Head of caudate nucleus (tissue), 42 donors: Measurements from ENCODE around the gene NTMT2.

Experiments
- DNase-seq, 42 donors: peaks; one replicate each; pipeline versions ENCODE4 v3.0.0 to v3.0.0-alpha.2; 2020 to 2021; ENCODE audit warnings: mixed read lengths in 7 of 42
- intact Hi-C: fragments of 100-400 bp; cut with DNase I; formaldehyde crosslinking; loops from one replicate; pipeline ENCODE4 v1.15.0; 2022

NTMT2 gene

DNA sequence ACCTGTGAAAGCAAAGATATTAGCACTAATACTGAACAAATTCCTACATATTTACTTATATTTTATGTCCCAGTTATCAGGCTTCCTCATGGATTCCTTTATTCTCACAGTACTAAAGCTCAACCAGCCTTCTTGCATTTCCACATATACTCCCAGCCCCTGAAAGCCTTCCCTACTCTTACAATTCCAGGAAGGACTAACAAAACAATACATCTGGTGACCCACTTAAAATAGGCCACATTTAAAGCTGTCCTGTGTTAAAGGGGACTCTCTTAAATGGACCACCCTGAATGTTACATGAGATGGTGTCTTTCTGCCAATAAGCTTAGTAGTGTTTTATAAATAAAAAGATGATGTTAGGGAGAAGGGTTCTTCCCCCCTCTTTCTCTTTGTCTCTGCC is 54.4 kb downstream of the NTMT2 start:
- intact Hi-C loops = no loop called here
- DNase-seq = no peak

DNA sequence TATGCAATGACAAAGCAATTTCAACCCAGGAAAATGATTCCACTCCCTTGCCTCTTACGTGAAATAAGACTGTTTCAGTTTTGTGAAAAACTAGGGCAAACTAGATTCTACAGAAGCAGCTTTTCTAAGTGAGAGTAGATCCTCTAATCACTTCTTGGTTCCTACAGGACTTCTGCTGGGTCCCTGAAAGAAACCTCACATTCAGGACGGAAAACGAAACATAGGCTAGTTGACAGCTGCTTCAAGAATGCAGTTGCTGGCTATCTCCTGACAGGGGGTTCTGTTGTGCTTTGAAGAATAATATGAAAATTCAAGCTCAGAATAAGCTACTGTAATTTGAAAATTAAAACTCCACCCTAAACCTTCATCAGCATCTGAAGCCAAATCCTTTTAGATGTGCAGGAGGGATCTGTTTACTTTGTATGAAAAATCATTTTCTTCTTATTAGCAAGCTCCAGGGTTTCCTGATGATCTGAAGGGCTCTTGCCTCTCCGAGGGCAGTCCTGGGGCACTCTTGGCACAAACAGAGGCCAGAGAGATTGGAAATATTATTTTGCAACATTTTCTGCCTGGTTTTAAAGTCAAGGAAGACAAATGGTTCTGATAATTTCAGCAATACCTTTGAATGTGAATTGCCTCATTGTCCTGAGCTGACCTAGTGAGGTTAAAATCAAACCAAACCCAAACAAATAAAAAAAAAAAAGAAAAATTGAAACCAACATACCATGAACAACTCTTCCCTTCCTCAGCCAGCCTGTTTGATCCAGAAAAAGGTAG is 55.0 kb downstream of the NTMT2 start:
- intact Hi-C loops = no loop called here
- DNase-seq = no peak

DNA sequence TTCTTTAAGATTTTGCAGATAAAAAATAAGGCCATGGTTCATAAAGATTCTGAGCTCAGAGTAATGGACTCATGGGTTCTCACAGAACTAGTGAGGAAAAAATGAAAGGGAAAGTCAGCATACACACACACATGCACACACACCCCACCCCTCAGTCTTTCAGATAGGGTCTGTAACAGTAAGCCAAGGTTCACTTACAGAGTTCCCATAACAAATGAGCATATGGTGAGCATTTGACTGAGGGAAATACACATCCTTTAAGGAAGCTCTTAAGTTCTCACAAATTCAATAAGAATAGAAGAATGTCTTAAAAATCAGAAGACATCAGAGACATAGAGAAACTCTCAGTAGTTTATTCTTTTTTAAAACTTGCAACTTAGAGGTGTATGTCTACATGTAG is 57.9 kb downstream of the NTMT2 start:
- intact Hi-C loops = no loop called here

DNA sequence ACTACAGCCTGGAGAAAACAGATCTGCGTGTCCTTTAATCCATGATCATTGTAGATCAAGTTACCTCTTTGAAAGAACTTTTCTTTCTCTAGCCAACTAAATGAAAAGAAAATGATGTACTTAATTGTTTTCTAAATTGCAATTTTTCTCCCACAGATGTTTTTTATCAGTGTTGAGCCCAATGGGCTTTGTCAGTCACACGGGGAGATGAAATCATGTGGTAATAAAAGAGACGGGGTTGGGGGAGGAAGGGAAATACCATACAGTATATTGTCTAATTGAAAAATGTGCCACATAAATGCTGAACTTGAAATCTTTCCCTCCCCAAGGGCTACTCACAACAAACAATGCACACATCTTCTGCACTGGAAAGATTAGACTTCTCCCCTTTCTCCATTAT is 58.4 kb downstream of the NTMT2 start:
- DNase-seq = no peak
- intact Hi-C loops = no loop called here

More for the DNA sequence above, 57.9 kb downstream of the NTMT2 start:
- DNase-seq = no peak

GRCh38 chr1:170205301-170205700 is 59.5 kb downstream of the NTMT2 start:
- intact Hi-C loops = no loop called here
- no peak for DNase-seq

GRCh38 chr1:170209125-170209524 is 63.4 kb downstream of the NTMT2 start:
- DNase-seq = no peak
- intact Hi-C loops = no loop called here

DNA sequence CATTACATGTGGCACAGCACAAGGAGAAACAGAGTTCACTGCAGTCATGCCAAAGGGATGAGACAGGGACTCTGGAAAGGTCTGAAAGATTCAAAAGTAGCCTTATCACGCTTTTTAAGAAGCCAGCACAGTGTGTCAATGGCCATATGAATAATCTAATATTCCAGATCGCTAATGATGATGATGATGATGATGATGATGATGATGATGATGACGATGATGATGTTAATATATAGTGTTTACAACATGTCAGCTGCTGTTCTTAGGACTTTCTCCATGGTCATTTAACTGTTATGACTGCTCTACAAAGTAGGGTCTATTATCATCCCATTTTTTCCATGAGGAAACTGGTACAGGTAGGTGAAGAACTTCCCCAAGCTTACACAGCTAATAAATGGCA is 64.4 kb downstream of the NTMT2 start:
- intact Hi-C loops = no loop called here
- DNase-seq = no peak

GRCh38 chr1:170213596-170213995 is 67.8 kb downstream of the NTMT2 start:
- intact Hi-C loops = no loop called here
- no peak for DNase-seq

- DNase-seq = no peak
- intact Hi-C loops = no loop called here
Measured at GRCh38 chr1:170214117-170215032, 68.6 kb downstream of the NTMT2 start.

GRCh38 chr1:170215072-170215885 is 69.5 kb downstream of the NTMT2 start:
- no peak for DNase-seq
- intact Hi-C loops = no loop called here

GRCh38 chr1:170217517-170218256 is 71.9 kb downstream of the NTMT2 start:
- no peak for DNase-seq
- intact Hi-C loops = no loop called here

- DNase-seq = no peak
- intact Hi-C loops = no loop called here
Measured at GRCh38 chr1:170218257-170218650, 72.5 kb downstream of the NTMT2 start.
